IMR-90 (cell line): ENCODE data around the gene DLG3.

ENCODE experiments used
- CEBPB ChIP-seq: IDR thresholded peaks from 2 replicates; pipeline ENCODE4 v1.6.1; 2012; ENCODE audit warnings: low read depth, low read length, improper control_type of control experiment
- CHD1 ChIP-seq: IDR thresholded peaks from 2 replicates; pipeline ENCODE4 v1.6.1; 2012; ENCODE audit warnings: low read depth, low read length, improper control_type of control experiment
- FOS ChIP-seq: fragments of 150-350 bp; IDR thresholded peaks from 2 replicates; pipeline ENCODE4 v1.6.1; 2016; ENCODE audit warnings: low read depth, low read length
- MAFK ChIP-seq: IDR thresholded peaks from 2 replicates; pipeline ENCODE4 v1.6.1; 2012; ENCODE audit warnings: low read depth, low read length, improper control_type of control experiment
- MXI1 ChIP-seq: IDR thresholded peaks from 2 replicates; pipeline ENCODE4 v1.6.1; 2012; ENCODE audit warnings: low read depth, mild to moderate bottlenecking, low read length, moderate library complexity, borderline replicate concordance
- NFE2L2 ChIP-seq: fragments of 150-350 bp; IDR thresholded peaks from 2 replicates; pipeline ENCODE4 v1.6.1; 2016; ENCODE audit warnings: low read depth, mild to moderate bottlenecking, low read length
- POLR2A ChIP-seq: IDR thresholded peaks from 2 replicates; pipeline ENCODE4 v1.6.1; 2012; ENCODE audit warnings: mild to moderate bottlenecking, low read depth, low read length
- RFX5 ChIP-seq: IDR thresholded peaks from 2 replicates; pipeline ENCODE4 v1.8.0; 2012; ENCODE audit warnings: low read depth, mild to moderate bottlenecking, low read length, moderate library complexity
- TF ChIP-seq, protein P1 (sequence below): conservative IDR thresholded peaks from 2 replicates; pipeline ENCODE4 v1.5.1; 2012; ENCODE audit warnings: mild to moderate bottlenecking, low read depth, low read length, improper control_type of control experiment

DNA sequence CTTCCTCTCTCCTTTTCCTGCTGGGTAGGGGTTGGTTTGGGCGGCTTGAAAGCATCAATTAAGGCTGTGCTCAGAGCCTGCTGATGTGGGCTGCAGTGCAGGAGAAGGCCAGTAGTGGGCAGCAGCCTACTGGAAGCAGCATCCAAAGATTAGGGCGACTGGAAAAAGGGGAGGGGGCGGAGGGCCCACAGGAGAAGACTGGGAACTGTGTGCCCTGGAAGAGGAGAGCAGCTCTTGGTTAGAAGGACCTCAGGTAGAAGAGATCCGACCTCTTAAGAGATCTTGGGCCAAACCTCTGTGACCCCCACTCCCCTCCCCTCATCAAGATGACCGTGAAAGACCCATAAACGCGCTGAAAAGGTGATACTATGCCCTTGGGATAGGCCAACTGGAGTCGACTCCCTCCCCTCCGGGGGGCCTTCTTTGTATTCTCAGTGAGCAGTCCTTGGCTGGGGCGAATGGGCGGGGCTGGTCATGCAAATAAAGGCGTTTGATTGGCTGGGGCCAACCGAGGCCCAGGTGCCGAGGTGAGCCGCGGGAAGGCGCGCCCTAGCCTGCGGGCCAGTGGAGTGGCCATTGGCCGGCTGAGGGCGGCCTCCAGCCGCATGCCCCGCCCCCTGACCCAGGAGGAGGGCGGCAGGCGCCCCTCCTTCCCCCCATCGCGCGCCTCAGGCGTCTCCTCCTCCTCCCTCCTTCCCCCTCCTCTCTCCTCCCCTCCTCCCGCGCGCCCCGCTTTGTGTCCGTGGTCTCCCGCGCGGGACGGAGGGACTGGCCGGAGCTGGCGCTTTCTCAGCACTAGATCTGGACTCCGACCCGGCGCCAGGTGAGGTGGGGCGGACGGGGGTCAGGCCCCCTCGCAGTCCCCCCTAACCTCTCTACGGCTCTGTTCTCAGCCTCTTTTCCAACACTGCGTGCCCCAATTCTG, 10.1 kb downstream of the DLG3 start:
- TF ChIP-seq, protein P1, sequence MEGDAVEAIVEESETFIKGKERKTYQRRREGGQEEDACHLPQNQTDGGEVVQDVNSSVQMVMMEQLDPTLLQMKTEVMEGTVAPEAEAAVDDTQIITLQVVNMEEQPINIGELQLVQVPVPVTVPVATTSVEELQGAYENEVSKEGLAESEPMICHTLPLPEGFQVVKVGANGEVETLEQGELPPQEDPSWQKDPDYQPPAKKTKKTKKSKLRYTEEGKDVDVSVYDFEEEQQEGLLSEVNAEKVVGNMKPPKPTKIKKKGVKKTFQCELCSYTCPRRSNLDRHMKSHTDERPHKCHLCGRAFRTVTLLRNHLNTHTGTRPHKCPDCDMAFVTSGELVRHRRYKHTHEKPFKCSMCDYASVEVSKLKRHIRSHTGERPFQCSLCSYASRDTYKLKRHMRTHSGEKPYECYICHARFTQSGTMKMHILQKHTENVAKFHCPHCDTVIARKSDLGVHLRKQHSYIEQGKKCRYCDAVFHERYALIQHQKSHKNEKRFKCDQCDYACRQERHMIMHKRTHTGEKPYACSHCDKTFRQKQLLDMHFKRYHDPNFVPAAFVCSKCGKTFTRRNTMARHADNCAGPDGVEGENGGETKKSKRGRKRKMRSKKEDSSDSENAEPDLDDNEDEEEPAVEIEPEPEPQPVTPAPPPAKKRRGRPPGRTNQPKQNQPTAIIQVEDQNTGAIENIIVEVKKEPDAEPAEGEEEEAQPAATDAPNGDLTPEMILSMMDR = peak; percentile 76
- TF ChIP-seq FOS = no peak
- TF ChIP-seq RFX5 = no peak
- no peak for TF ChIP-seq CHD1
- TF ChIP-seq CEBPB = no peak
- TF ChIP-seq POLR2A = no peak
- TF ChIP-seq MAFK = no peak
- no peak for TF ChIP-seq MXI1
- no peak for TF ChIP-seq NFE2L2
